Lower lobe of right lung (tissue), 2 donors: ENCODE data around the gene AGPAT3. TPM values are rescaled to one million over a fixed set of nuclear protein-coding genes. Genes with fewer than 3 reads are reported as not detected.

Source experiments
- ATAC-seq, 2 donors: fragments of 200-7000 bp; cut with Tn5 transposase; one replicate each; pipeline ENCODE4 v1.9.1; 2020 to 2022; ENCODE audit warnings: mild to moderate bottlenecking in 2 of 2, moderate library complexity in 2 of 2
- DNase-seq: peaks from one replicate; pipeline ENCODE4 v3.0.0-alpha.2; 2020
- H3K27ac ChIP-seq: fragments of 200-600 bp; one replicate; pipeline ENCODE4 v1.8.0; 2022
- H3K27me3 ChIP-seq: fragments of 200-600 bp; one replicate; pipeline ENCODE4 v1.8.0; 2022; ENCODE audit warnings: low read depth
- H3K36me3 ChIP-seq: fragments of 200-600 bp; one replicate; pipeline ENCODE4 v1.8.0; 2022; ENCODE audit warnings: mild to moderate bottlenecking
- H3K4me1 ChIP-seq: fragments of 200-600 bp; one replicate; pipeline ENCODE4 v1.8.0; 2022
- H3K4me3 ChIP-seq: fragments of 200-600 bp; one replicate; pipeline ENCODE4 v1.8.0; 2022; ENCODE audit warnings: mild to moderate bottlenecking
- H3K9me3 ChIP-seq: fragments of 200-600 bp; one replicate; pipeline ENCODE4 v1.8.0; 2022
- CTCF ChIP-seq: fragments of 200-600 bp; IDR thresholded peaks from one replicate; pipeline ENCODE4 v1.8.0; 2022; ENCODE audit warnings: antibody characterized with exemption, mild to moderate bottlenecking
- intact Hi-C: fragments of 100-400 bp; cut with DNase I; formaldehyde crosslinking; loops from one replicate; pipeline ENCODE4 v1.11.0; 2022
- total RNA-seq: library from RNA; stranded (reverse); fragmentation: NEBNext Ultra II Directional; extraction: Animal tissue kit (Norgen Biotek cat#: 25700); gene quantifications from one replicate; pipeline ENCODE4 v1.2.1, GENCODE V29; 2021
- donor health status: DM: no; HTN: yes; CAD: no; lungs with severe emphysema.

Gene AGPAT3
- total RNA-seq, 1 donor from 2014 or later = 83.3 TPM

- Histone ChIP-seq H3K36me3 (no peaks in the 10 kb centered on the region), H3K9me3 (peaks cover 8% of the 10 kb centered on the region), H3K4me3 (peak overlapping the region; percentile 49), H3K4me1 (peaks cover 31% of the 10 kb centered on the region), H3K27me3 (no peaks in the 10 kb centered on the region), H3K27ac (peak overlapping the region; percentile 31)
- peak; percentile 46 for DNase-seq
- ATAC-seq = peak; percentile 42 to 64
- no peak for TF ChIP-seq CTCF
- intact Hi-C loops = no loop called here
Observed at GRCh38 chr21:43916691-43917514, 51.9 kb downstream of the AGPAT3 start.

GRCh38 chr21:43917515-43918384 is 52.7 kb downstream of the AGPAT3 start:
- Histone ChIP-seq H3K36me3 (no peaks in the 10 kb centered on the region), H3K27ac (no peak overlapping the region), H3K4me3 (peak overlapping the region; percentile 49), H3K27me3 (no peaks in the 10 kb centered on the region), H3K9me3 (peaks cover 6% of the 10 kb centered on the region), H3K4me1 (peaks cover 35% of the 10 kb centered on the region)
- intact Hi-C loops = no loop called here
- no peak for ATAC-seq
- no peak for TF ChIP-seq CTCF
- DNase-seq = peak; percentile 32

GRCh38 chr21:43918385-43918947 is 53.4 kb downstream of the AGPAT3 start:
- DNase-seq (peak; percentile 32), ATAC-seq (no peak)
- TF ChIP-seq CTCF = no peak
- H3K27me3 ChIP-seq = no peaks in the 10 kb centered on the region
- peaks cover 37% of the 10 kb centered on the region for H3K4me1 ChIP-seq
- H3K36me3 ChIP-seq = no peaks in the 10 kb centered on the region
- no peaks in the 10 kb centered on the region for H3K9me3 ChIP-seq
- no peak overlapping the region for H3K27ac ChIP-seq
- H3K4me3 ChIP-seq = no peak overlapping the region
- intact Hi-C loops = no loop called here

- H3K27me3 ChIP-seq = no peaks in the 10 kb centered on the region
Observed at GRCh38 chr21:43919283-43919682, 54.3 kb downstream of the AGPAT3 start.

More at GRCh38 chr21:43919283-43919682, 54.3 kb downstream of the AGPAT3 start:
- TF ChIP-seq CTCF = no peak
- no peak for ATAC-seq
- Histone ChIP-seq H3K36me3 (peaks cover under 1% of the 10 kb centered on the region), H3K9me3 (no peaks in the 10 kb centered on the region), H3K4me1 (peaks cover 37% of the 10 kb centered on the region), H3K27ac (no peak overlapping the region), H3K4me3 (no peak overlapping the region)
- intact Hi-C loops = no loop called here
- DNase-seq = no peak
